Erythroblast (primary cell): ENCODE results near the gene GHRL.

Source experiments
- DNase-seq, 2 experiments: peaks; one replicate each; lab custom pipeline; 2025; lab: John Stamatoyannopoulos, UW
- GATA1 ChIP-seq: IDR thresholded peaks from 2 replicates; pipeline ENCODE4 v1.6.1; 2011; ENCODE audit warnings: low read depth, mild to moderate bottlenecking, control low read depth, low read length, moderate library complexity
- POLR2A ChIP-seq: IDR thresholded peaks from 2 replicates; pipeline ENCODE4 v1.6.1; 2011; ENCODE audit warnings: mild to moderate bottlenecking, low read length

GHRL gene

DNA sequence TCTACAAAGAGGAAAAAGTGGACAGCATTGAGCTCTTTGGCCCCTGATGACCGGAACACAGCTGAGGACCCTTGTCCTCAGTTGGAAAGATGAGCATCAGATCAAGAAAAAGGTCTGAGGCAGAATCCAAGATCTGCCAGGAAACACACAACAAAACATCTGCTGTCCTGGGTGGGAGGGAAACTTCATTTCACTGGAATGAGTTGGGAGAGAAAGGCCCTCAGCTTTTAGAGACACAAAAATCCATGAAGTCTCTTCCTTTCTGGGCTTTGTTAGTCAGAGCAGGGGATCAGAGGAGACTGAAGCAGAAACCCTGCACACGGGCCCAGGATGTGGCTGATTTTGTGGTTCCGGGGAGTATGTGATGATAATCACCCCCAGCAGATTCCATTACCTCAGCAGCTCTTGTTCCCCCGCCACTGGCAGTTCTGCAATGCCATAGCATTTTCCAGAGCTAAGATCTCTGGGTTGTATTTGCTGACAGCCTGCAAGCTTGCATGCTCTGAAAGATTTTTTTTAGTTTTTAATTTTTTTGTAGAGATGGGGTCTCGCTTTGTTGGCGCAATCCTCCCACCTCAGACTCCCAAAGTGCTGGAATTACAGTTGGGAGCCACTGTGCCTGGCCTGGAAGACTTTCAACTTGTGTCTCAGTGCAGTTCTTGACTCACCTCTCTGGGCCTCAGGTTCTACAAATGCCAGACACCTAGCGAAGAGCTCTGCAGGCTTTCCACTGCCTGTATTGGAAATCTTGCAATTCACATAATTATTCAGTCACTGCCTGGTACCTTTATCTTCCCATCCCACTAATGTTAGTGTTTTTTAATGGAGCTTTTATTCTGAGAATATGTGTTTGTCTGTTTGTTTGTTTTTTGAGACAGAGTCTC lies 50.3 kb downstream of the GHRL start:
- DNase-seq = peak; percentile 8 to 18
- TF ChIP-seq GATA1 = no peak
- peak; percentile 54 for TF ChIP-seq POLR2A

DNA sequence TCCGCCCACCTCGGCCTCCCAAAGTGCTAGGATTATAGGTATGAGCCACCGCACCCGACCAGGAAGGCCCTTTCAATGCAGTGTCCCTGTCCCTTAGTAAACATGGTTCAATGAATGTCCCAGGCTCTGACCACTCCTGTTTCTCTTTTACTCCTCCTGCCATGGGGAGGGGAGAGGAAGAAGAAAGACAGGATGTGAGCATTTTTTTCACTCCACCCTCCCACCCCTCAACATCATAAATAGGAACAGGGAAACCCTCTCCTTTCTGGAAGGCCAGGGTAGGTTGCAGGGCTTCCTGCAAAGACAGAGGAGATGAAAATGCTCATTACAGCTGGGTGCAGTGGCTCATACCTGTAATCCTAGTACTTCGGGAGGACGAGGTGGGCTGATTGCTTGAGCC lies 51.9 kb downstream of the GHRL start:
- no peak for TF ChIP-seq POLR2A
- TF ChIP-seq GATA1 = no peak
- DNase-seq = no peak

DNA sequence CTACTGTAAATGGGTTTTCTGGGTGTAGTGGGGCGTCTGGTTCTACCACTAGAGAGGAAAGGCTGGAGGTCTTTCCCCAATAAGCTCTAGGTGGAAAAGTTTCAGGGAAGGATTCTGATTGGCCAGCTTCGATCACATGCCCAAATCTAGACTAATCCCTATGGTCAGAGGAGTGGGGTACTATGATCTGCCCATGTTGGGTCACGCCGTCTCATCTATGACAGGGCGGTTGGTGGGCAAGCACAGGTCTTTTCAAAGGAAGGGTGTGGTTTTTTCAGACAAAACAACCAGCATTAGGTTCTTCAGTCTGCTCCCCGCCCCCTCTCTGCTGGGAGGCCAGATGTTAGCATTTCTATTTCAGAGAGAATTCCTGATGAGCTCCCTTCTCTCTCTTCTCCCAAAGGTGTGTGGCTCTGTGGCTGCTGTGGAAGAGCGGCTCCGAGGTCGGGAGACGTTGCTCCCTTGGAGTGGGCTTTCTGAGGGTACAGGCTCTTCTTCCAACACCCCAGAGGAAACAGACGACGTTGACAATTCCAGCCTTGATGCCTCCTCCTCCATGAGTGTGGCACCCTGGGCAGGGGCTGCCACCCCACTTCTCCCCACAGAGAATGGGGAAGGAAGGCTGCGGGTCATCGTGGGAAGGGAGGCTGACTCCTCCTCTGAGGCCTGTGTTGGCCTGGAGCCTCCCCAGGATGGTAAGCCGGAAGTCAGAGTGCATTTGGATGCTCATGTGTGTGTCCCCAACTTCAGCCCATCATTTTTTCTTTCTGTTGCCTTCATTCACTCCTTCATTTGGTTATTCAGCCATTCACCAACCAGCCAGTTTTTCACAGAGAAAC lies 54.2 kb downstream of the GHRL start:
- no peak for TF ChIP-seq POLR2A
- DNase-seq = no peak
